Sigmoid colon (tissue), 7 donors: ENCODE results near the gene ZCCHC14. TPM values are rescaled to one million over a fixed set of nuclear protein-coding genes. Genes with fewer than 3 reads are reported as not detected.

Source experiments
- DNase-seq: peaks from one replicate; pipeline ENCODE4 v3.0.0-alpha.2; 2019
- H3K27ac ChIP-seq, 4 donors: fragments of 200-600 bp; sonication (generic); one replicate each; pipeline ENCODE4 v1.5.1; 2016 to 2019; ENCODE audit warnings: mild to moderate bottlenecking in 1 of 4
- H3K27me3 ChIP-seq, 3 donors: fragments of 200-600 bp; sonication (generic); one replicate each; pipeline ENCODE4 v1.5.1; 2019; ENCODE audit warnings: mild to moderate bottlenecking in 1 of 3
- H3K36me3 ChIP-seq, 4 donors: fragments of 200-600 bp; sonication (generic); one replicate each; pipeline ENCODE4 v1.5.1; 2016 to 2019
- H3K4me1 ChIP-seq, 4 donors: fragments of 200-600 bp; sonication (generic); one replicate each; pipeline ENCODE4 v1.5.1; 2017 to 2019
- H3K4me3 ChIP-seq, 4 donors: fragments of 200-600 bp; sonication (generic); one replicate each; pipeline ENCODE4 v1.5.1; 2017 to 2019; ENCODE audit warnings: mild to moderate bottlenecking in 2 of 4, moderate library complexity in 1 of 4
- H3K9me3 ChIP-seq, 4 donors: fragments of 200-600 bp in 3 of 4; sonication (generic) in 3 of 4; one replicate each; pipeline versions ENCODE4 v1.5.1 to v1.6.1; 2013 to 2019
- CTCF ChIP-seq, 4 experiments: fragments of 450-650 bp in 3 of 4; fragments of 200-600 bp in 1 of 4; IDR thresholded peaks; one replicate each; pipeline ENCODE4 v1.5.1; 2016 to 2019; ENCODE audit warnings: antibody characterized with exemption in 4 of 4, mild to moderate bottlenecking in 3 of 4, moderate library complexity in 2 of 4
- EP300 ChIP-seq, 4 donors: sonication (generic); formaldehyde crosslinking; IDR thresholded peaks; one replicate each; pipeline ENCODE4 v1.6.1; 2017; ENCODE audit warnings: antibody characterized with exemption in 4 of 4
- POLR2A ChIP-seq, 2 donors: fragments of 450-650 bp; IDR thresholded peaks; one replicate each; pipeline ENCODE4 v1.6.1; 2016; ENCODE audit warnings: antibody characterized with exemption in 2 of 2, mild to moderate bottlenecking in 2 of 2, moderate library complexity in 2 of 2
- POLR2AphosphoS5 ChIP-seq, 4 donors: sonication (generic); formaldehyde crosslinking; IDR thresholded peaks; one replicate each; pipeline ENCODE4 v1.6.1; 2017; ENCODE audit warnings: antibody characterized with exemption in 4 of 4
- WGBS, 2 donors: extraction: QIAGEN DNeasy Blood & Tissue Kit; methylation state at CpG; one replicate each; pipeline ENCODE4 v1.1.7; 2013; 5-methylcytosine and 5-hydroxymethylcytosine counted together
- intact Hi-C: fragments of 100-400 bp; cut with DNase I; formaldehyde crosslinking; loops from one replicate; pipeline ENCODE4 v1.15.1; 2023
- polyA plus RNA-seq, 3 donors: library from polyadenylated mRNA; stranded (reverse); fragments of 200-250 nt; gene quantifications; one replicate each; pipeline ENCODE4 v1.2.3, GENCODE V29; 2013
- total RNA-seq, 4 donors: library from RNA; depleted of rRNA; stranded (reverse); fragments of >200 nt; gene quantifications; one replicate each; pipeline ENCODE4 v1.1.0, GENCODE V29; 2016
- donor health status: healthy with polysubstance abuse.
- donor health status: Bipolar disorder and iron deficiency.
- donor health status: healthy.

The ZCCHC14 gene
- total and polyA plus RNA-seq, 7 donors, result 6.0 to 23.8 (median 11.8) TPM

GRCh38 chr16:87356491-87356853 lies 136.4 kb downstream of the ZCCHC14 start:
- whole genome bisulfite sequencing, 2 donors, result 96 to 97% methylated on average over 8 of the region's 8 CpGs
- H3K27ac ChIP-seq, result no peak overlapping the region
- H3K9me3 ChIP-seq, result no peaks in the 10 kb centered on the region
- TF ChIP-seq CTCF (IDR thresholded peaks at IDR 0.05), result no peak
- TF ChIP-seq POLR2A (IDR thresholded peaks at IDR 0.05), result no peak
- no peak for TF ChIP-seq POLR2AphosphoS5 (IDR thresholded peaks at IDR 0.05)
- TF ChIP-seq EP300 (IDR thresholded peaks at IDR 0.05), result no peak
- peaks cover 0 to 8% (median 4%) of the 10 kb centered on the region in 4 donors for H3K4me1 ChIP-seq
- peaks cover 24 to 74% (median 28%) of the 10 kb centered on the region in 4 donors for H3K36me3 ChIP-seq
- no peak for DNase-seq
- H3K4me3 ChIP-seq, result no peak overlapping the region
- intact Hi-C loops, result no loop called here
- no peaks in the 10 kb centered on the region for H3K27me3 ChIP-seq

Other genes with a start within 250 kb of the ZCCHC14 start
- gene C16orf95, start 175.6 kb downstream of the ZCCHC14 start, total RNA-seq, result 1 to 10 TPM in 2 of 4 donors, under 1 TPM in 1, not detected in 1; 0.36 to 1.9 (median 1.2) TPM
- 1 to 10 TPM; 2.5 to 6.6 (median 4.3) TPM for gene C16orf95, start 175.6 kb downstream of the ZCCHC14 start, polyA plus RNA-seq
- 100 to 1,000 TPM in 2 of 4 donors, 10 to 100 TPM in 2; 86.7 to 120 (median 98.4) TPM for gene FBXO31, start 109.2 kb downstream of the ZCCHC14 start, total RNA-seq
- 10 to 100 TPM; 15.0 to 40.0 (median 16.2) TPM for gene FBXO31, start 109.2 kb downstream of the ZCCHC14 start, polyA plus RNA-seq
- 10 to 100 TPM; 50.0 to 62.6 (median 62.2) TPM for gene MAP1LC3B, start 100.7 kb downstream of the ZCCHC14 start, total RNA-seq
- 100 to 1,000 TPM in 1 of 3 donors, 10 to 100 TPM in 2; 48.0 to 137 (median 76.3) TPM for gene MAP1LC3B, start 100.7 kb downstream of the ZCCHC14 start, polyA plus RNA-seq
- gene JPH3, start 109.5 kb upstream of the ZCCHC14 start, total RNA-seq, result 1 to 10 TPM in 2 of 4 donors, under 1 TPM in 2; 0.16 to 1.4 (median 0.81) TPM
- gene JPH3, start 109.5 kb upstream of the ZCCHC14 start, polyA plus RNA-seq, result under 1 TPM in 2 of 3 donors, not detected in 1; under 0.01 to 0.90 TPM